Small intestine (tissue), 7 donors: ENCODE data around the gene MT1G. TPM values are rescaled to one million over a fixed set of nuclear protein-coding genes. Genes with fewer than 3 reads are reported as not detected.
A peak's percentile ranks its signal among the peaks of the same experiment; 100 is the strongest.
"Not testable (repeated sequence)": the region's sequence is repeated elsewhere in the genome, so short reads cannot be mapped to it uniquely, and the experiment has no call there.

ENCODE experiments used
- DNase-seq, 2 donors: peaks; one replicate each; pipeline versions ENCODE4 v3.0.0 to v3.0.0-alpha.2; 2013
- FAIRE-seq: peaks from 2 replicates; lab custom pipeline; 2012; peaks lifted over from hg19 to GRCh38; lab: Jason Lieb, UNC
- H3K27ac ChIP-seq, 3 donors: one replicate each; pipeline ENCODE4 v1.5.1; 2013; ENCODE audit warnings: low read length in 2 of 3, mild to moderate bottlenecking in 2 of 3, control low read depth in 1 of 3, inconsistent platforms in 1 of 3, low read depth in 1 of 3, moderate library complexity in 1 of 3
- H3K27me3 ChIP-seq, 3 donors: one replicate each; pipeline ENCODE4 v1.6.1; 2013; ENCODE audit warnings: low read length in 3 of 3, inconsistent platforms in 1 of 3; ENCODE audit not compliant: control insufficient read depth in 3 of 3, insufficient read depth in 3 of 3
- H3K36me3 ChIP-seq, 3 donors: one replicate each; pipeline ENCODE4 v1.6.1; 2013; ENCODE audit warnings: low read length in 3 of 3, inconsistent platforms in 1 of 3, low read depth in 1 of 3, mild to moderate bottlenecking in 1 of 3, moderate library complexity in 1 of 3; ENCODE audit not compliant: control insufficient read depth in 3 of 3, insufficient read depth in 2 of 3
- H3K4me1 ChIP-seq, 3 donors: one replicate each; pipeline ENCODE4 v1.6.1; 2013; ENCODE audit warnings: low read length in 2 of 3, inconsistent platforms in 1 of 3, low read depth in 1 of 3, mild to moderate bottlenecking in 1 of 3, moderate library complexity in 1 of 3; ENCODE audit not compliant: control insufficient read depth in 3 of 3, insufficient read depth in 2 of 3
- H3K4me3 ChIP-seq, 3 donors: one replicate each; pipeline ENCODE4 v1.5.1; 2013; ENCODE audit warnings: low read length in 3 of 3, control low read depth in 1 of 3, inconsistent platforms in 1 of 3, low read depth in 1 of 3, mild to moderate bottlenecking in 1 of 3, moderate library complexity in 1 of 3
- H3K9me3 ChIP-seq, 2 donors: one replicate each; pipeline ENCODE4 v1.6.1; 2013; ENCODE audit warnings: low read depth in 1 of 2, low read length in 1 of 2; ENCODE audit not compliant: control insufficient read depth in 2 of 2, insufficient read depth in 1 of 2
- WGBS, 3 donors: extraction: QIAGEN DNeasy Blood & Tissue Kit; methylation state at CpG; one replicate each; pipeline ENCODE4 v1.1.7; 2013; 5-methylcytosine and 5-hydroxymethylcytosine counted together
- polyA plus RNA-seq, 4 donors: library from polyadenylated mRNA; stranded (reverse) in 3 of 4; unstranded in 1 of 4; fragments of 200-250 nt in 3 of 4; fragments of 120-200 nt in 1 of 4; gene quantifications; one replicate each; pipeline versions ENCODE4 v1.2.1 to v1.2.3, GENCODE V29; 2013
- donor health status: healthy with polysubstance abuse.
- donor health status: control.
- donor health status: control.
- donor health status: Bipolar disorder and iron deficiency.
- donor health status: healthy.

MT1G gene
- polyA plus RNA-seq, 4 donors = 193 to 1,801 (median 342) TPM

- not testable (repeated sequence) for H3K4me3 ChIP-seq, H3K9me3 ChIP-seq, DNase-seq, FAIRE-seq, H3K36me3 ChIP-seq, H3K4me1 ChIP-seq, H3K27ac ChIP-seq
- peaks cover 0 to 28% (median 10%) of the 10 kb centered on the region in 3 donors for H3K27me3 ChIP-seq
- 88 to 93% (median 89%) methylated on average over 6 of the region's 6 CpGs for WGBS, 3 donors
These were observed 6.7 kb upstream of the MT1G start for GRCh38 chr16:56674570-56674969.

- no peak for FAIRE-seq
- WGBS, 3 donors = 31 to 43% (median 38%) methylated on average over 12 of the region's 12 CpGs
- peak; percentile 54 to 59 for DNase-seq
- Histone ChIP-seq H3K27me3 (peaks cover 0 to 35% (median 14%) of the 10 kb centered on the region in 3 donors), H3K4me3 (no peak overlapping the region), H3K36me3 (peaks cover 0 to 3% (median 0%) of the 10 kb centered on the region in 3 donors), H3K4me1 (peaks cover 0 to 12% (median 0%) of the 10 kb centered on the region in 3 donors), H3K27ac (no peak overlapping the region), H3K9me3 (no peaks in the 10 kb centered on the region)
These were observed 6.1 kb upstream of the MT1G start for GRCh38 chr16:56673921-56674320.

- no peak overlapping the region for H3K27ac ChIP-seq
- peaks cover 0 to 3% (median 0%) of the 10 kb centered on the region in 3 donors for H3K36me3 ChIP-seq
- 84 to 88% (median 86%) methylated on average over 11 of the region's 11 CpGs for WGBS, 3 donors
- H3K4me1 ChIP-seq = peaks cover 0 to 21% (median 0%) of the 10 kb centered on the region in 3 donors
- H3K9me3 ChIP-seq = no peaks in the 10 kb centered on the region
- peaks cover 0 to 44% (median 19%) of the 10 kb centered on the region in 3 donors for H3K27me3 ChIP-seq
- H3K4me3 ChIP-seq = no peak overlapping the region
- FAIRE-seq (no peak), DNase-seq (no peak)
These were observed 5.1 kb upstream of the MT1G start for GRCh38 chr16:56672761-56673536.

- Histone ChIP-seq H3K27me3 (peaks cover 0 to 49% (median 19%) of the 10 kb centered on the region in 3 donors), H3K4me1 (peaks cover 0 to 21% (median 0%) of the 10 kb centered on the region in 3 donors)
- not testable (repeated sequence) for H3K36me3 ChIP-seq, H3K9me3 ChIP-seq, FAIRE-seq, H3K27ac ChIP-seq, DNase-seq, H3K4me3 ChIP-seq
- 86 to 95% (median 89%) methylated on average over 3 of the region's 3 CpGs for WGBS, 3 donors
These were observed 4.3 kb upstream of the MT1G start for GRCh38 chr16:56672171-56672570.

GRCh38 chr16:56671691-56672090 lies 3.8 kb upstream of the MT1G start:
- Histone ChIP-seq H3K4me1 (peaks cover 0 to 21% (median 0%) of the 10 kb centered on the region in 3 donors), H3K27me3 (peaks cover 0 to 54% (median 19%) of the 10 kb centered on the region in 3 donors)
- not testable (repeated sequence) for H3K36me3 ChIP-seq, H3K27ac ChIP-seq, DNase-seq, H3K9me3 ChIP-seq, H3K4me3 ChIP-seq, FAIRE-seq
- 72 to 73% (median 72%) methylated on average over 2 of the region's 2 CpGs for WGBS, 3 donors

GRCh38 chr16:56670620-56670934 lies 2.7 kb upstream of the MT1G start:
- FAIRE-seq (no peak), DNase-seq (no peak)
- no peak overlapping the region for H3K27ac ChIP-seq
- 67 to 77% (median 69%) methylated on average over 2 of the region's 2 CpGs for WGBS, 3 donors
- H3K4me3 ChIP-seq = peak overlapping the region in 1 of 3 donors; percentile 41
- peaks cover 0 to 21% (median 0%) of the 10 kb centered on the region in 3 donors for H3K4me1 ChIP-seq
- no peaks in the 10 kb centered on the region for H3K9me3 ChIP-seq
- H3K36me3 ChIP-seq = peaks cover 0 to 8% (median 0%) of the 10 kb centered on the region in 3 donors
- peaks cover 0 to 51% (median 19%) of the 10 kb centered on the region in 3 donors for H3K27me3 ChIP-seq

GRCh38 chr16:56669840-56670619 lies 2.2 kb upstream of the MT1G start:
- Histone ChIP-seq H3K9me3 (no peaks in the 10 kb centered on the region), H3K36me3 (peaks cover 0 to 8% (median 0%) of the 10 kb centered on the region in 3 donors), H3K4me3 (peak overlapping the region in 1 of 3 donors; percentile 41), H3K27me3 (peaks cover 0 to 46% (median 19%) of the 10 kb centered on the region in 3 donors), H3K27ac (peak overlapping the region in 1 of 3 donors; percentile 89), H3K4me1 (peaks cover 0 to 21% (median 0%) of the 10 kb centered on the region in 3 donors)
- FAIRE-seq = no peak
- no peak for DNase-seq
- 20 to 26% (median 22%) methylated on average over 17 to 19 of the region's 19 CpGs for WGBS, 3 donors
